ENCODE measurements around the gene BLVRA. TPM values are rescaled to one million over a fixed set of nuclear protein-coding genes. Genes with fewer than 3 reads are reported as not detected.

BLVRA gene
- total and polyA plus RNA-seq, 2 donors (not counting 1 experiment from before 2014, with no cell fraction given): 72.8 to 108 TPM

- no peak for TF ChIP-seq EZH2 (IDR thresholded peaks at IDR 0.05; ENCODE audit: low read length, missing control alignments)
- TF ChIP-seq, protein P1, sequence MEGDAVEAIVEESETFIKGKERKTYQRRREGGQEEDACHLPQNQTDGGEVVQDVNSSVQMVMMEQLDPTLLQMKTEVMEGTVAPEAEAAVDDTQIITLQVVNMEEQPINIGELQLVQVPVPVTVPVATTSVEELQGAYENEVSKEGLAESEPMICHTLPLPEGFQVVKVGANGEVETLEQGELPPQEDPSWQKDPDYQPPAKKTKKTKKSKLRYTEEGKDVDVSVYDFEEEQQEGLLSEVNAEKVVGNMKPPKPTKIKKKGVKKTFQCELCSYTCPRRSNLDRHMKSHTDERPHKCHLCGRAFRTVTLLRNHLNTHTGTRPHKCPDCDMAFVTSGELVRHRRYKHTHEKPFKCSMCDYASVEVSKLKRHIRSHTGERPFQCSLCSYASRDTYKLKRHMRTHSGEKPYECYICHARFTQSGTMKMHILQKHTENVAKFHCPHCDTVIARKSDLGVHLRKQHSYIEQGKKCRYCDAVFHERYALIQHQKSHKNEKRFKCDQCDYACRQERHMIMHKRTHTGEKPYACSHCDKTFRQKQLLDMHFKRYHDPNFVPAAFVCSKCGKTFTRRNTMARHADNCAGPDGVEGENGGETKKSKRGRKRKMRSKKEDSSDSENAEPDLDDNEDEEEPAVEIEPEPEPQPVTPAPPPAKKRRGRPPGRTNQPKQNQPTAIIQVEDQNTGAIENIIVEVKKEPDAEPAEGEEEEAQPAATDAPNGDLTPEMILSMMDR (conservative IDR thresholded peaks at IDR 0.05 in 1 of 2, IDR thresholded peaks at IDR 0.05 in 1 of 2; ENCODE audit: low read depth in 1 of 2, low read length in 2 of 2): no peak
- Histone ChIP-seq H3K36me3 (ENCODE audit: control insufficient read depth, insufficient read depth, low read length) (peaks cover 3% of the 10 kb centered on the region), H4K20me1 (ENCODE audit: control insufficient read depth, extremely low read depth, insufficient read depth, low read length) (no peaks in the 10 kb centered on the region), H2AFZ (ENCODE audit: low read length) (no peak overlapping the region), H3K27ac (ENCODE audit: insufficient read depth, low read length) (no peak overlapping the region), H3K9ac (ENCODE audit: insufficient read depth, low read length) (no peak overlapping the region), H3K27me3 (ENCODE audit: control insufficient read depth, insufficient read depth, low read length) (no peaks in the 10 kb centered on the region), H3K79me2 (ENCODE audit: control insufficient read depth, insufficient read depth, low read length) (no peaks in the 10 kb centered on the region), H3K4me2 (ENCODE audit: extremely low read depth, insufficient read depth, low read length) (no peak overlapping the region), H3K9me3 (ENCODE audit: control insufficient read depth, insufficient read depth, low read depth, low read length) (no peaks in the 10 kb centered on the region), H3K4me1 (ENCODE audit: control insufficient read depth, extremely low read depth, insufficient read depth, low read length) (no peaks in the 10 kb centered on the region), H3K4me3 (replicated peaks in 1 of 4; ENCODE audit: control extremely low read depth in 1 of 4, insufficient read depth in 1 of 4, low read depth in 3 of 4, low read length in 4 of 4) (no peak overlapping the region)
- DNase-seq (ENCODE audit: low read depth in 2 of 2): no peak
These were observed 32.4 kb downstream of the BLVRA start for GRCh38 chr7:43790834-43791233.

DNA sequence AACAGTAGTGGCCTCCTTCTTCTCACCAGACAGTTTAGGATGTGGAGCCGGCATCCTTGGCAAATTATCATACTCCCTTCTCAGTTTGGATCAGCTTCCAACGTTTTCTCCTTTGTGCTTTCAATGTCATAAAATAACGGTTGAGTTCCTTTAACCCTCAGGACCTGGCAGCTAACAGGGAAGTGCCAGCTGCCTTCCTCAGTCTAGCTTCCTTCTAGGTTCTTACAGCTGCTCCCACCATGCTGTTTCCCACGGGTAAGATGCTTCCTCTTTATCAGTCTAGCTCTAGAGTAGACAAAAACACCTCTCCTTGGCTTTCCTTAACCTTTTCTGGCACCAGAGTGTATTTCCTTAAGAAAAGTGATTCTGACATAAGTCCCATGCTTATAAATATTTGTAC is 33.2 kb downstream of the BLVRA start:
- Histone ChIP-seq H3K9ac (ENCODE audit: insufficient read depth, low read length) (no peak overlapping the region), H3K27ac (ENCODE audit: insufficient read depth, low read length) (no peak overlapping the region), H3K4me2 (ENCODE audit: extremely low read depth, insufficient read depth, low read length) (no peak overlapping the region), H4K20me1 (ENCODE audit: control insufficient read depth, extremely low read depth, insufficient read depth, low read length) (no peaks in the 10 kb centered on the region), H2AFZ (ENCODE audit: low read length) (no peak overlapping the region), H3K9me3 (ENCODE audit: control insufficient read depth, insufficient read depth, low read depth, low read length) (no peaks in the 10 kb centered on the region), H3K27me3 (ENCODE audit: control insufficient read depth, insufficient read depth, low read length) (no peaks in the 10 kb centered on the region), H3K79me2 (ENCODE audit: control insufficient read depth, insufficient read depth, low read length) (no peaks in the 10 kb centered on the region), H3K4me1 (ENCODE audit: control insufficient read depth, extremely low read depth, insufficient read depth, low read length) (no peaks in the 10 kb centered on the region), H3K36me3 (ENCODE audit: control insufficient read depth, insufficient read depth, low read length) (peaks cover 3% of the 10 kb centered on the region), H3K4me3 (replicated peaks in 1 of 4; ENCODE audit: control extremely low read depth in 1 of 4, insufficient read depth in 1 of 4, low read depth in 3 of 4, low read length in 4 of 4) (no peak overlapping the region)
- no peak for TF ChIP-seq EZH2 (IDR thresholded peaks at IDR 0.05; ENCODE audit: low read length, missing control alignments)
- TF ChIP-seq, protein P1 (conservative IDR thresholded peaks at IDR 0.05 in 1 of 2, IDR thresholded peaks at IDR 0.05 in 1 of 2; ENCODE audit: low read depth in 1 of 2, low read length in 2 of 2): no peak
- DNase-seq (ENCODE audit: low read depth in 2 of 2): no peak

DNA sequence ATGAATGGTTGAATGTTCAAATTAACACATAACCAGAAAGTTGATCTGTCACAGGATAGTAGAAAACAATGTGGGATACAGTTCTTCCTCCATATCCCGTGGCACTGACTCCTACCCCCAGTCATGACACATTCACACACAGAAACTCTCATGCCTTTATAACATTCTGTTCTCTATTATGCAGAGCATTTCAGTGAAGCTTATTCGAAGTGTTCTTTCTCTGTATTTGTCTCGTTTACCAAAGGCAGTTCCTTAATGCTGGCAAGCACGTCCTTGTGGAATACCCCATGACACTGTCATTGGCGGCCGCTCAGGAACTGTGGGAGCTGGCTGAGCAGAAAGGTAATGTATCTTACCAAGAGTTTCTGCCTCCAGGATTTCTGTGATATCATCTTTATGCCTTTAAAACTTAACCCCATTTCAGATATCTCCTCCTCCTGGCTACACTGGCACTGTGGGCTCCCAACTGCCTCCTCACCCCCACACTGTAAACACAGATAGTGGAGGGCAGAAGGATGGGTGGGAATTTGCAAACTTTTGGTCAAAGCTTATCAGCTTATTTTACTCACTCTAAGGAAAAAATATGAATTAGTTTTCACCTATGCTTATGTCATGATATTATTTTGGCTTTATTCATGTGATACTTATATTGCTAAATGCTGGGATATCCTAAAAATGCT is 34.1 kb downstream of the BLVRA start:
- Histone ChIP-seq H3K4me3 (replicated peaks in 1 of 4; ENCODE audit: control extremely low read depth in 1 of 4, insufficient read depth in 1 of 4, low read depth in 3 of 4, low read length in 4 of 4) (no peak overlapping the region), H3K79me2 (ENCODE audit: control insufficient read depth, insufficient read depth, low read length) (no peaks in the 10 kb centered on the region), H2AFZ (ENCODE audit: low read length) (no peak overlapping the region), H3K4me2 (ENCODE audit: extremely low read depth, insufficient read depth, low read length) (no peak overlapping the region), H4K20me1 (ENCODE audit: control insufficient read depth, extremely low read depth, insufficient read depth, low read length) (no peaks in the 10 kb centered on the region), H3K36me3 (ENCODE audit: control insufficient read depth, insufficient read depth, low read length) (peaks cover 3% of the 10 kb centered on the region), H3K9me3 (ENCODE audit: control insufficient read depth, insufficient read depth, low read depth, low read length) (no peaks in the 10 kb centered on the region), H3K9ac (ENCODE audit: insufficient read depth, low read length) (no peak overlapping the region), H3K27ac (ENCODE audit: insufficient read depth, low read length) (no peak overlapping the region), H3K27me3 (ENCODE audit: control insufficient read depth, insufficient read depth, low read length) (no peaks in the 10 kb centered on the region), H3K4me1 (ENCODE audit: control insufficient read depth, extremely low read depth, insufficient read depth, low read length) (no peaks in the 10 kb centered on the region)
- TF ChIP-seq, protein P1 (conservative IDR thresholded peaks at IDR 0.05 in 1 of 2, IDR thresholded peaks at IDR 0.05 in 1 of 2; ENCODE audit: low read depth in 1 of 2, low read length in 2 of 2): no peak
- TF ChIP-seq EZH2 (IDR thresholded peaks at IDR 0.05; ENCODE audit: low read length, missing control alignments): no peak
- no peak for DNase-seq (ENCODE audit: low read depth in 2 of 2)
